Calu3 (cell line): ENCODE measurements around the gene AKAP3. TPM values are rescaled to one million over a fixed set of nuclear protein-coding genes. Genes with fewer than 3 reads are reported as not detected.

ENCODE experiments used
- BruUV-seq: library from RNA; stranded (reverse); fragments of 400-500 nt; replicated peaks from 2 replicates; lab custom pipeline; 2021; lab: Mats Ljungman, UMichigan
- CTCF ChIA-PET: fragments of 300-600 bp; sonication (Branson Sonifier 250); formaldehyde crosslinking; loops from one replicate; lab custom pipeline; 2022; ENCODE audit warnings: antibody characterized with exemption; lab: Charles Lee
- DNase-seq: peaks from one replicate; pipeline ENCODE4 v3.0.0; 2022
- H3K27ac Mint-ChIP-seq: one replicate; pipeline ENCODE4 v1.8.0; 2022; ENCODE audit warnings: mixed read lengths; ENCODE audit not compliant: unreplicated experiment
- H3K27me3 Mint-ChIP-seq: one replicate; pipeline ENCODE4 v1.8.0; 2022; ENCODE audit warnings: mixed read lengths; ENCODE audit not compliant: unreplicated experiment
- H3K36me3 Mint-ChIP-seq: one replicate; pipeline ENCODE4 v1.8.0; 2022; ENCODE audit warnings: mild to moderate bottlenecking, moderate library complexity, mixed read lengths; ENCODE audit not compliant: insufficient read depth, unreplicated experiment
- H3K4me1 Mint-ChIP-seq: one replicate; pipeline ENCODE4 v1.8.0; 2022; ENCODE audit warnings: mild to moderate bottlenecking, low read depth, mixed read lengths; ENCODE audit not compliant: unreplicated experiment
- H3K4me3 Mint-ChIP-seq: one replicate; pipeline ENCODE4 v1.8.0; 2022; ENCODE audit warnings: mild to moderate bottlenecking, low read depth, moderate library complexity, mixed read lengths; ENCODE audit not compliant: unreplicated experiment
- H3K9me3 Mint-ChIP-seq: one replicate; pipeline ENCODE4 v1.8.0; 2022; ENCODE audit warnings: low read depth, mixed read lengths; ENCODE audit not compliant: unreplicated experiment
- CTCF ChIP-seq: fragments of 200-600 bp; IDR thresholded peaks from one replicate; pipeline ENCODE4 v1.8.0; 2022; ENCODE audit warnings: antibody characterized with exemption; ENCODE audit not compliant: unreplicated experiment
- intact Hi-C: fragments of 100-400 bp; cut with micrococcal nuclease; formaldehyde crosslinking; loops from one replicate; pipeline ENCODE4 v1.10.0; 2022; ENCODE audit not compliant: unreplicated experiment
- total RNA-seq: library from RNA; stranded (reverse); gene quantifications from 2 replicates; pipeline ENCODE4 v1.2.3, GENCODE V29; 2022

The AKAP3 gene
- total RNA-seq, 1 experiment from 2014 or later: 1.5 TPM

GRCh38 chr12:4607056-4607455 is 41.8 kb downstream of the AKAP3 start:
- no peak for DNase-seq
- TF ChIP-seq CTCF: no peak
- Mint-ChIP-seq H3K4me1 (no peaks in the 10 kb centered on the region), H3K36me3 (peaks cover 8% of the 10 kb centered on the region), H3K27ac (no peak overlapping the region), H3K27me3 (peaks cover 23% of the 10 kb centered on the region), H3K9me3 (no peaks in the 10 kb centered on the region), H3K4me3 (no peak overlapping the region)
- BruUV-seq: no TSS peak
- CTCF ChIA-PET: no interaction called here
- intact Hi-C loops: loop anchor here (10.0 kb wide), 1 partner anchor 148 kb away; no protein-coding TSS in a partner anchor

GRCh38 chr12:4604684-4605193 is 44.1 kb downstream of the AKAP3 start:
- peak overlapping the region; percentile 88 for H3K27ac Mint-ChIP-seq
- peaks cover 8% of the 10 kb centered on the region for H3K36me3 Mint-ChIP-seq
- no TSS peak for BruUV-seq
- H3K4me1 Mint-ChIP-seq: no peaks in the 10 kb centered on the region
- peak; percentile 81 for DNase-seq
- CTCF ChIA-PET: interaction anchor here (1.2 kb wide), 1 partner anchor 153 kb away, joined by 3 read pairs; no protein-coding TSS in a partner anchor
- H3K27me3 Mint-ChIP-seq: peaks cover 31% of the 10 kb centered on the region
- peak; percentile 95 for TF ChIP-seq CTCF
- H3K4me3 Mint-ChIP-seq: peak overlapping the region; percentile 97
- intact Hi-C loops: loop anchor here (2.0 to 10.0 kb wide), 2 partner anchors 44 to 150 kb away; partner anchors contain the start of genes AKAP3 and NDUFA9
- no peaks in the 10 kb centered on the region for H3K9me3 Mint-ChIP-seq

DNA sequence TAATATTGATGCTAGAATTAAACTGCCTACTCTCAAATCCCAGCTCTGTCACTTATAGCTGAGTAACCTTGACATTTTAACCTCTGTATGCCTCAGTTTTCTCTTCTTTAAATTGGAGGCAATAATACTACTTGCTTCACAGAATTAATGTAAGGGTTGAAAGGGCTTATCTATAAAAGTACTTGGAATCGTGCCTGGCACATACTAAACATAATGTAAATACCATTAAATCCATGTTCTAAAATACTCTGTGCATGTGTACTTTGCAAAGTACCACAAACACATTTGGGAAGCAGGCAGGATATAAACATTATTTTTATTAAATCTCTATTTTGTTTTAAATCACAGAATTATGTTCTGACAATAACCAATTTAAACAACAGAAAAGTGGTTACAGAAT is 44.9 kb downstream of the AKAP3 start:
- CTCF ChIA-PET: interaction anchor here (1.2 kb wide), 1 partner anchor 154 kb away, joined by 3 read pairs; no protein-coding TSS in a partner anchor
- BruUV-seq: no TSS peak
- no peak overlapping the region for H3K4me3 Mint-ChIP-seq
- H3K27ac Mint-ChIP-seq: no peak overlapping the region
- TF ChIP-seq CTCF: no peak
- no peaks in the 10 kb centered on the region for H3K4me1 Mint-ChIP-seq
- peaks cover 8% of the 10 kb centered on the region for H3K36me3 Mint-ChIP-seq
- DNase-seq: no peak
- intact Hi-C loops: loop anchor here (2.0 to 10.0 kb wide), 2 partner anchors 45 to 151 kb away; partner anchors contain the start of genes AKAP3 and NDUFA9
- no peaks in the 10 kb centered on the region for H3K9me3 Mint-ChIP-seq
- peaks cover 39% of the 10 kb centered on the region for H3K27me3 Mint-ChIP-seq

- no peaks in the 10 kb centered on the region for H3K4me1 Mint-ChIP-seq
- no TSS peak for BruUV-seq
- peaks cover 42% of the 10 kb centered on the region for H3K27me3 Mint-ChIP-seq
- intact Hi-C loops: loop anchor here (10.0 kb wide), 1 partner anchor 151 kb away; no protein-coding TSS in a partner anchor
- H3K4me3 Mint-ChIP-seq: no peak overlapping the region
- TF ChIP-seq CTCF: no peak
- no peak overlapping the region for H3K27ac Mint-ChIP-seq
- CTCF ChIA-PET: no interaction called here
- H3K9me3 Mint-ChIP-seq: no peaks in the 10 kb centered on the region
- DNase-seq: no peak
- peaks cover 8% of the 10 kb centered on the region for H3K36me3 Mint-ChIP-seq
These were observed 45.4 kb downstream of the AKAP3 start for GRCh38 chr12:4603421-4603820.
